Muscle layer of colon (tissue), 2 donors: ENCODE measurements around the gene LIMK2.
"Not testable (repeated sequence)": the region's sequence is repeated elsewhere in the genome, so short reads cannot be mapped to it uniquely, and the experiment has no call there.

Experiments
- H3K27ac ChIP-seq: one replicate; pipeline ENCODE4 v1.7.0; 2013; ENCODE audit warnings: low read depth, mild to moderate bottlenecking, low read length, moderate library complexity
- H3K27me3 ChIP-seq, 2 donors: one replicate each; pipeline ENCODE4 v1.7.0; 2013; ENCODE audit warnings: low read length in 2 of 2, mild to moderate bottlenecking in 2 of 2; ENCODE audit not compliant: insufficient read depth in 2 of 2, control insufficient read depth in 1 of 2
- H3K36me3 ChIP-seq: one replicate; pipeline ENCODE4 v1.7.0; 2013; ENCODE audit warnings: mild to moderate bottlenecking, low read length; ENCODE audit not compliant: insufficient read depth
- H3K4me1 ChIP-seq: one replicate; pipeline ENCODE4 v1.7.0; 2013; ENCODE audit warnings: mild to moderate bottlenecking, low read length; ENCODE audit not compliant: insufficient read depth
- H3K4me3 ChIP-seq, 2 donors: one replicate each; pipeline ENCODE4 v1.7.0; 2013; ENCODE audit warnings: low read length in 2 of 2, low read depth in 1 of 2, mild to moderate bottlenecking in 1 of 2, moderate library complexity in 1 of 2
- H3K9ac ChIP-seq: one replicate; pipeline ENCODE4 v1.7.0; 2013; ENCODE audit warnings: low read length
- H3K9me3 ChIP-seq: one replicate; pipeline ENCODE4 v1.7.0; 2013; ENCODE audit warnings: mild to moderate bottlenecking, low read length
- donor health status: abdominal sarcoma.
- donor health status: Adenocarcinoma of cecum.

The LIMK2 gene

GRCh38 chr22:31211862-31212730 lies at the start of gene LIMK2:
LIMK2 (plus strand) TSS chr22:31212298; CDS start chr22:31212409, 111 bp downstream.
- Histone ChIP-seq H3K27me3 (no peaks in the 10 kb centered on the region), H3K27ac (peak within 1 kb of the TSS; percentile 73), H3K36me3 (peaks cover under 1% of the 10 kb centered on the region), H3K9me3 (no peaks in the 10 kb centered on the region), H3K9ac (peak within 1 kb of the TSS; percentile 72), H3K4me1 (peaks cover 21% of the 10 kb centered on the region), H3K4me3 (peak within 1 kb of the TSS; percentile 84 to 99)

DNA sequence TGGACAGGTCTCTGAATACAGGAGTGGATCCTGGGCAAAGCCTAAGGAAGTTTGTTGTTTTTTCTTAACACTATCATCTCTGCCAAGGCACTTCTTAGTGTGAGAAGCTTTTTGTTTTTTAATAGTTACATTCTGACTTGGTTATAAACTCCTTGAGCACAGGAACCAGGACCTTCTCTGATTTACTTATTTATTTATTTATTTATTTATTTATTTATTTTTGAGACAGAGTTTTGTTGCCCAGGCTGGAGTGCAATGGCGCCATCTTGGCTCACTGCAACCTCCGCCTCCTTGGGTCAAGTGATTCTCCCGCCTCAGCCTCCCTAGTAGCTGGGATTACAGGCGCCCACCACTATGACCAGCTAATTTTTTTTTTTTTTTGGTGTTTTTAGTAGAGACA lies 41.1 kb upstream of the LIMK2 start:
- H3K27me3 ChIP-seq: no peaks in the 10 kb centered on the region
- no peaks in the 10 kb centered on the region for H3K9me3 ChIP-seq
- H3K4me3 ChIP-seq: no peak overlapping the region
- no peak overlapping the region for H3K27ac ChIP-seq
- H3K4me1 ChIP-seq: peaks cover 29% of the 10 kb centered on the region
- peaks cover 3% of the 10 kb centered on the region for H3K36me3 ChIP-seq
- H3K9ac ChIP-seq: no peak overlapping the region

- not testable (repeated sequence) for H3K9ac ChIP-seq, H3K27ac ChIP-seq, H3K9me3 ChIP-seq, H3K27me3 ChIP-seq, H3K36me3 ChIP-seq, H3K4me3 ChIP-seq
- peaks cover 29% of the 10 kb centered on the region for H3K4me1 ChIP-seq
These were observed 40.4 kb upstream of the LIMK2 start for GRCh38 chr22:31171734-31172133.

- Histone ChIP-seq H3K9ac (no peak overlapping the region), H3K27ac (no peak overlapping the region), H3K9me3 (no peaks in the 10 kb centered on the region), H3K27me3 (no peaks in the 10 kb centered on the region), H3K4me3 (no peak overlapping the region), H3K4me1 (peaks cover 29% of the 10 kb centered on the region), H3K36me3 (peaks cover 3% of the 10 kb centered on the region)
These were observed 38.5 kb upstream of the LIMK2 start for GRCh38 chr22:31173386-31174145.

DNA sequence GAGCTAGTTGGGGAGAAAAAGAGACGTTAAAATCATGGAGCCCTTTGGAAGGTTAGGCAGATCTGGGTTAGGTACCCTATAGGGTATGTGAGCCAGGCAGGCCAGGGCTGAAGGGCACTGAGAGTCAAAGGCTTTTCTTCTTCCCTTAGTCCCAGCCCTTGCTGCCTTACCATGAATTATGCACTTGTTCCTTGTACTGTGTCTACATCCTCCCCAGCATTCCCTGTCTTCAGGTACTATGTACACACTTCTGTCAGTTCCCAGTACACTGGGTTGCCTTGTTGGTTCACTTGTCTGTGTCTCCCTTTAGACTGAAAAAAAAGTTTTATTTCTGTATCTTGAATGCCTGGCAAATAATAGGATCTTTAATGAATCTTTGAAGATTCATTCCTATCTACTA lies 35.2 kb upstream of the LIMK2 start:
- Histone ChIP-seq H3K27ac (no peak overlapping the region), H3K9ac (no peak overlapping the region), H3K4me1 (peaks cover 21% of the 10 kb centered on the region)

DNA sequence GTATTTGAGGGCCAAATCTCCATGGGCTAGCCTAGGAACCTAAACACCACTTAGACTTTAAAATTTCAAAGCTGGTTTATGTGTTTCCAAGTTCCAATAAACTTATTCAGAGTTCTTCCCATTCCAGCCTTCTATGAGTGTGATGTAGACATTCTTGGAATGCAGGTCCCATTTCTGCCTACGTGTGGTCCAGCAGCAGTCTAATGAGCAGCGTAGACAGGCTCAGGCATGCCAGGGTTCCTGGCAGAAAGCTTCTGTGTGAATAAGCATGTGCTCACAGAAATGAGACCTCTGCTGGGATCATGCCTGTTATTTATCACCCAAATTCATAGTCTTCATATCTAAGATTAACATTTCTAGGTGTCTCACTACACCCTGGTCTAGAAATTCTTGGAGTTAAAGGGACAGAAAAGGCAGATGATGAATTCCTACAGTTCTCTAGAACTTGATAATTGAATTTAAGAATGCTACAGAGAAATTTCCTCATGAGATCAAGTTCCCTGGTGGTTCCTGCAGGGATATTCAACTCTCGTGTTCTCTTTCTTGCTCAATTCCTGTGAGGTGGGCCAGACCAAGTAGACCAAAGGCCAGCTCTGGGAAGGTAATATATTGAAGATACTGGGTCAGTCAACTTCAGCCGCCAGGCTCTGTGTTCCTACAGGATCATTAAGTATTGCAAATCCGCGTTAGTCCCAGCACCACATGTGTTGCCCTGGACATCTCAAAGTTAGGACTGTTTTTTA lies 34.5 kb upstream of the LIMK2 start:
- no peaks in the 10 kb centered on the region for H3K27me3 ChIP-seq
- H3K4me3 ChIP-seq: no peak overlapping the region
- no peaks in the 10 kb centered on the region for H3K36me3 ChIP-seq
- no peak overlapping the region for H3K9ac ChIP-seq
- H3K27ac ChIP-seq: no peak overlapping the region
- H3K4me1 ChIP-seq: peaks cover 19% of the 10 kb centered on the region
- no peaks in the 10 kb centered on the region for H3K9me3 ChIP-seq

More for the DNA sequence above, 35.2 kb upstream of the LIMK2 start:
- H3K9me3 ChIP-seq: no peaks in the 10 kb centered on the region
- H3K36me3 ChIP-seq: no peaks in the 10 kb centered on the region
- no peak overlapping the region for H3K4me3 ChIP-seq
- H3K27me3 ChIP-seq: no peaks in the 10 kb centered on the region

- Histone ChIP-seq H3K4me1 (peaks cover 8% of the 10 kb centered on the region), H3K27ac (no peak overlapping the region), H3K9me3 (no peaks in the 10 kb centered on the region), H3K9ac (no peak overlapping the region), H3K36me3 (no peaks in the 10 kb centered on the region), H3K27me3 (no peaks in the 10 kb centered on the region), H3K4me3 (no peak overlapping the region)
These were observed 33.2 kb upstream of the LIMK2 start for GRCh38 chr22:31178859-31179258.

- Histone ChIP-seq H3K36me3 (no peaks in the 10 kb centered on the region), H3K4me1 (peaks cover 6% of the 10 kb centered on the region), H3K27me3 (no peaks in the 10 kb centered on the region), H3K9ac (no peak overlapping the region), H3K4me3 (no peak overlapping the region), H3K27ac (no peak overlapping the region), H3K9me3 (no peaks in the 10 kb centered on the region)
These were observed 32.8 kb upstream of the LIMK2 start for GRCh38 chr22:31179345-31179744.

DNA sequence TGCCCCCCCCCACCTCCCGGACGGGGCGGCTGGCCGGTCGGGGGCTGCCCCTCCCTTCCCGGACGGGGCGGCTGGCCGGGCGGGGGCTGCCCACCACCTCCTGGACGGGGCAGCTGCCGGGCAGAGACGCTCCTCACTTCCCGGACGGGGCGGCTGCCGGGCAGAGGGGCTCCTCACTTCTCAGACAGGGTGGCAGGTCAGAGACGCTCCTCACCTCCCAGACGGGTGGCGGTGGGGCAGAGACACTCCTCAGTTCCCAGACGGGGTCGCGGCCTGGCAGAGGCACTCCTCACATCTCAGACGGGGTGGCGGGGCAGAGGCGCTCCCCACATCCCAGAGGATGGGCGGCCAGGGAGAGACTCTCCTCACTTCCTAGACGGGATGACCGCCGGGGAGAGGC lies 28.1 kb upstream of the LIMK2 start:
- Histone ChIP-seq H3K27me3 (no peaks in the 10 kb centered on the region), H3K9ac (no peak overlapping the region), H3K27ac (no peak overlapping the region), H3K4me1 (no peaks in the 10 kb centered on the region), H3K36me3 (peaks cover 4% of the 10 kb centered on the region), H3K4me3 (no peak overlapping the region), H3K9me3 (no peaks in the 10 kb centered on the region)

- no peak overlapping the region for H3K9ac ChIP-seq
- no peak overlapping the region for H3K4me3 ChIP-seq
- peaks cover 7% of the 10 kb centered on the region for H3K36me3 ChIP-seq
- H3K4me1 ChIP-seq: no peaks in the 10 kb centered on the region
- no peaks in the 10 kb centered on the region for H3K27me3 ChIP-seq
- no peak overlapping the region for H3K27ac ChIP-seq
- no peaks in the 10 kb centered on the region for H3K9me3 ChIP-seq
These were observed 27.0 kb upstream of the LIMK2 start for GRCh38 chr22:31185056-31185455.

GRCh38 chr22:31187627-31188026 lies 24.5 kb upstream of the LIMK2 start:
- Histone ChIP-seq H3K27ac (no peak overlapping the region), H3K36me3 (peaks cover 14% of the 10 kb centered on the region), H3K9me3 (no peaks in the 10 kb centered on the region), H3K27me3 (no peaks in the 10 kb centered on the region), H3K9ac (no peak overlapping the region), H3K4me1 (no peaks in the 10 kb centered on the region), H3K4me3 (no peak overlapping the region)
